Endothelial cell of umbilical vein (primary cell): ENCODE data around the gene ZC3HAV1L. TPM values are rescaled to one million over a fixed set of nuclear protein-coding genes. Genes with fewer than 3 reads are reported as not detected.

Experiments
- BruUV-seq: library from RNA; stranded (reverse); fragments of 400-500 nt; replicated peaks from 2 replicates; lab custom pipeline; 2021; lab: Mats Ljungman, UMichigan
- CTCF ChIA-PET: fragments of 300-600, 350-600 bp; sonication (Branson Sonifier 250); formaldehyde crosslinking; loops from one replicate; lab custom pipeline; 2021; ENCODE audit warnings: antibody characterized with exemption, inconsistent platforms; lab: Charles Lee
- POLR2A ChIA-PET: fragments of 300-600, 350-600 bp; sonication (Branson Sonifier 250); formaldehyde crosslinking; loops from one replicate; lab custom pipeline; 2021; ENCODE audit warnings: antibody characterized with exemption, inconsistent platforms; lab: Charles Lee
- DNase-seq: peaks from one replicate; pipeline ENCODE4 v3.0.0-alpha.2; 2011; ENCODE audit warnings: low read depth, low spot score
- FAIRE-seq: peaks from 2 replicates; lab custom pipeline; 2011; peaks lifted over from hg19 to GRCh38; lab: Jason Lieb, UNC
- H2AFZ ChIP-seq: 2 replicates; pipeline ENCODE4 v1.6.0; 2012; ENCODE audit warnings: low read depth, low read length, control low read depth, inconsistent platforms
- H3K27ac ChIP-seq: 2 replicates; pipeline ENCODE4 v1.5.1; 2011; ENCODE audit warnings: low read depth, mild to moderate bottlenecking, control low read depth, low read length, moderate library complexity; ENCODE audit not compliant: insufficient read depth
- H3K27me3 ChIP-seq, 2 experiments: 2 replicates each; pipeline versions ENCODE4 v1.6.0 to v1.6.1; 2011; ENCODE audit warnings: low read length in 2 of 2, mixed read lengths in 1 of 2; ENCODE audit not compliant: control insufficient read depth in 2 of 2, insufficient read depth in 2 of 2
- H3K36me3 ChIP-seq, 2 experiments: 2 replicates in 1 of 2; 3 replicates in 1 of 2; pipeline ENCODE4 v1.5.1; 2011; ENCODE audit warnings: low read length in 2 of 2, mild to moderate bottlenecking in 1 of 2, moderate library complexity in 1 of 2; ENCODE audit not compliant: control insufficient read depth in 2 of 2, insufficient read depth in 2 of 2; ENCODE audit errors: extremely low read depth in 1 of 2
- H3K4me1 ChIP-seq: 3 replicates; pipeline ENCODE4 v1.5.1; 2011; ENCODE audit warnings: mild to moderate bottlenecking, low read length; ENCODE audit not compliant: control insufficient read depth, insufficient read depth; ENCODE audit errors: extremely low read depth
- H3K4me2 ChIP-seq: 2 replicates; pipeline ENCODE4 v1.6.1; 2011; ENCODE audit warnings: low read length, control low read depth, mixed read lengths; ENCODE audit not compliant: insufficient read depth
- H3K4me3 ChIP-seq, 3 experiments: fragments of 200-600 bp in 1 of 3; sonication (generic), shearing (Covaris generic) in 1 of 3; replicated peaks in 1 of 3; 2 replicates each; pipeline ENCODE4 v1.5.1; 2011 to 2016; ENCODE audit warnings: control low read depth in 3 of 3, low read length in 3 of 3, mild to moderate bottlenecking in 2 of 3, inconsistent platforms in 1 of 3, low read depth in 1 of 3, moderate library complexity in 1 of 3; ENCODE audit not compliant: insufficient read depth in 1 of 3
- H3K79me2 ChIP-seq: 2 replicates; pipeline ENCODE4 v1.6.0; 2012; ENCODE audit warnings: low read length, inconsistent platforms; ENCODE audit not compliant: control insufficient read depth, insufficient read depth
- H3K9ac ChIP-seq: replicated peaks from 2 replicates; pipeline ENCODE3; 2011; ENCODE audit warnings: low read length, control low read depth; ENCODE audit not compliant: insufficient read depth; ENCODE audit errors: extremely low read depth
- H3K9me1 ChIP-seq: replicated peaks from 3 replicates; pipeline ENCODE4 v1.6.0; 2011; ENCODE audit warnings: mild to moderate bottlenecking, low read length; ENCODE audit not compliant: control insufficient read depth, insufficient read depth; ENCODE audit errors: extremely low read depth
- H3K9me3 ChIP-seq: replicated peaks from 2 replicates; pipeline ENCODE4 v1.5.1; 2012; ENCODE audit warnings: low read length, inconsistent platforms; ENCODE audit not compliant: control insufficient read depth, insufficient read depth
- H4K20me1 ChIP-seq: replicated peaks from 2 replicates; pipeline ENCODE3; 2011; ENCODE audit warnings: mild to moderate bottlenecking, low read length; ENCODE audit not compliant: control insufficient read depth, insufficient read depth; ENCODE audit errors: extremely low read depth
- EZH2 ChIP-seq: IDR thresholded peaks from 2 replicates; pipeline ENCODE4 v1.6.1; 2012; ENCODE audit warnings: borderline replicate concordance, low read depth, mild to moderate bottlenecking, moderate library complexity, low read length, inconsistent platforms; ENCODE audit not compliant: severe bottlenecking
- FOS ChIP-seq: IDR thresholded peaks from 2 replicates; pipeline ENCODE4 v1.6.1; 2011; ENCODE audit warnings: mild to moderate bottlenecking, low read length, moderate library complexity, borderline replicate concordance; ENCODE audit not compliant: insufficient read depth
- JUN ChIP-seq: IDR thresholded peaks from 2 replicates; pipeline ENCODE4 v1.6.1; 2011; ENCODE audit warnings: borderline replicate concordance, low read depth; ENCODE audit not compliant: insufficient read length, insufficient read depth
- POLR2A ChIP-seq: IDR thresholded peaks from 2 replicates; pipeline ENCODE4 v1.6.1; 2012; ENCODE audit warnings: low read depth, mild to moderate bottlenecking, control low read depth, low read length
- POLR2AphosphoS5 ChIP-seq: IDR thresholded peaks from 2 replicates; pipeline ENCODE4 v1.6.1; 2012; ENCODE audit warnings: low read depth, mild to moderate bottlenecking, control low read depth, low read length, moderate library complexity; ENCODE audit not compliant: insufficient read depth
- dilution Hi-C: fragments of 300-500 bp; cut with MboI; formaldehyde crosslinking; loops from one replicate; pipeline ENCODE4 v1.15.0; 2019; ENCODE audit warnings: low sequenced_read_pairs; ENCODE audit not compliant: extremely low pct_ligation_motif_present
- intact Hi-C: fragments of 100-400 bp; cut with micrococcal nuclease; formaldehyde crosslinking; loops from one replicate; pipeline ENCODE4 v1.10.0; 2022
- polyA plus RNA-seq, 4 experiments: library from polyadenylated mRNA; depleted of rRNA in 3 of 4; stranded (reverse) in 3 of 4; unstranded in 1 of 4; fragments of >200 nt; gene quantifications; 2 replicates each; pipeline versions ENCODE4 v1.2.1 to v1.2.3, GENCODE V29; 2011 to 2012; ENCODE audit warnings: missing spikeins in 1 of 4
- total RNA-seq: library from RNA; stranded (reverse); gene quantifications from 2 replicates; pipeline ENCODE4 v1.2.3, GENCODE V29; 2021
- TF ChIP-seq, protein P1 (sequence below), 2 donors: IDR thresholded peaks; 1 replicate in 1 of 2; 2 replicates in 1 of 2; pipeline ENCODE4 v1.5.1; 2011; ENCODE audit warnings: low read length in 2 of 2, mild to moderate bottlenecking in 2 of 2, moderate library complexity in 2 of 2, control low read depth in 1 of 2, inconsistent platforms in 1 of 2, low read depth in 1 of 2; ENCODE audit not compliant: insufficient read depth in 1 of 2; ENCODE audit errors: extremely low read depth in 1 of 2
- TF ChIP-seq, protein P2 (sequence below): IDR thresholded peaks from 2 replicates; pipeline ENCODE4 v1.6.1; 2011; ENCODE audit not compliant: insufficient read depth, insufficient read length

ZC3HAV1L gene
- total and polyA plus RNA-seq, 2 donors (not counting 3 experiments of a cell fraction or from before 2014, with no cell fraction given): 15.9 to 25.7 TPM

DNA sequence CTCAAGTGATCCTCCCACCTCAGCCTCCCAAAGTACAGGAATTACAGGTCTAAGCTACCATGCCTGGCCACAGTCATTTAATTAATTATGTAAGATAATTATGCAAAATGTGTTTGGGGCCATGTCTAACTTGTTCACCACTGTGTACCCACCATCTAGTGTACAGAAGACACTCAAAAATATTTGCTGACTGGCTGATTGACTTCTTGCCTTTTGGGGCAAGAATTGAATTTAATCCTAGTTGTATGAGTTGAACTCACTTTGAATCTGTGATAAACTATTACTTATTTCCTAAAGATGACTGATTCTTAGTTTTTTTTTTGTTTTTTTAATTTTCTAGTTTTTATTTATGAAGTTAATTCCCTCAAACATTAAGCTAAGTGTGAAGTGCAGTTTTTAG, 15.8 kb upstream of the ZC3HAV1L start:
- H3K9me1 ChIP-seq: no peaks in the 10 kb centered on the region
- dilution Hi-C loops (no loop called here), intact Hi-C loops (no loop called here)
- no TSS peak for BruUV-seq
- no peaks in the 10 kb centered on the region for H4K20me1 ChIP-seq
- no peak overlapping the region for H3K4me3 ChIP-seq
- no peaks in the 10 kb centered on the region for H3K4me1 ChIP-seq
- H3K27me3 ChIP-seq: no peaks in the 10 kb centered on the region
- H3K79me2 ChIP-seq: no peaks in the 10 kb centered on the region
- H3K4me2 ChIP-seq: no peak overlapping the region
- H3K9ac ChIP-seq: no peak overlapping the region
- CTCF ChIA-PET: interaction anchor here (0.7 to 1.6 kb wide), 2 partner anchors 23 to 35 kb away, joined by 4 read pairs; no protein-coding TSS in a partner anchor
- H3K9me3 ChIP-seq: no peaks in the 10 kb centered on the region
- FAIRE-seq: no peak
- TF ChIP-seq JUN (no peak), EZH2 (no peak), FOS (no peak), POLR2AphosphoS5 (no peak), POLR2A (no peak)
- TF ChIP-seq, protein P1, sequence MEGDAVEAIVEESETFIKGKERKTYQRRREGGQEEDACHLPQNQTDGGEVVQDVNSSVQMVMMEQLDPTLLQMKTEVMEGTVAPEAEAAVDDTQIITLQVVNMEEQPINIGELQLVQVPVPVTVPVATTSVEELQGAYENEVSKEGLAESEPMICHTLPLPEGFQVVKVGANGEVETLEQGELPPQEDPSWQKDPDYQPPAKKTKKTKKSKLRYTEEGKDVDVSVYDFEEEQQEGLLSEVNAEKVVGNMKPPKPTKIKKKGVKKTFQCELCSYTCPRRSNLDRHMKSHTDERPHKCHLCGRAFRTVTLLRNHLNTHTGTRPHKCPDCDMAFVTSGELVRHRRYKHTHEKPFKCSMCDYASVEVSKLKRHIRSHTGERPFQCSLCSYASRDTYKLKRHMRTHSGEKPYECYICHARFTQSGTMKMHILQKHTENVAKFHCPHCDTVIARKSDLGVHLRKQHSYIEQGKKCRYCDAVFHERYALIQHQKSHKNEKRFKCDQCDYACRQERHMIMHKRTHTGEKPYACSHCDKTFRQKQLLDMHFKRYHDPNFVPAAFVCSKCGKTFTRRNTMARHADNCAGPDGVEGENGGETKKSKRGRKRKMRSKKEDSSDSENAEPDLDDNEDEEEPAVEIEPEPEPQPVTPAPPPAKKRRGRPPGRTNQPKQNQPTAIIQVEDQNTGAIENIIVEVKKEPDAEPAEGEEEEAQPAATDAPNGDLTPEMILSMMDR (IDR thresholded peaks at IDR 0.05; ENCODE audit: extremely low read depth in 1 of 2, insufficient read depth in 1 of 2, low read depth in 1 of 2, low read length in 2 of 2): no peak
- TF ChIP-seq, protein P2, sequence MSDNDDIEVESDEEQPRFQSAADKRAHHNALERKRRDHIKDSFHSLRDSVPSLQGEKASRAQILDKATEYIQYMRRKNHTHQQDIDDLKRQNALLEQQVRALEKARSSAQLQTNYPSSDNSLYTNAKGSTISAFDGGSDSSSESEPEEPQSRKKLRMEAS: no peak
- DNase-seq: no peak
- POLR2A ChIA-PET: no interaction called here
- peaks cover 6 to 15% of the 10 kb centered on the region in 2 experiments for H3K36me3 ChIP-seq
- no peak overlapping the region for H2AFZ ChIP-seq
- H3K27ac ChIP-seq: no peak overlapping the region
